HFF-Myc (cell line): ENCODE results near the gene PRPF31.

ENCODE experiments used
- DNase-seq: peaks from one replicate; pipeline ENCODE4 v3.0.0-alpha.2; 2011; ENCODE audit warnings: low read depth; ENCODE audit errors: extremely low read depth
- H3K4me3 ChIP-seq: replicated peaks from 2 replicates; pipeline ENCODE4 v1.5.1; 2011; ENCODE audit warnings: low read depth, mild to moderate bottlenecking, control low read depth, low read length
- CTCF ChIP-seq: IDR thresholded peaks from 2 replicates; pipeline ENCODE4 v1.5.1; 2012; ENCODE audit warnings: mild to moderate bottlenecking, low read depth, low read length, control low read depth; ENCODE audit errors: missing control alignments

PRPF31 gene

GRCh38 chr19:54136086-54136863 lies 20.7 kb downstream of the PRPF31 start:
- no peak for TF ChIP-seq CTCF
- peak overlapping the region; percentile 51 for H3K4me3 ChIP-seq
- DNase-seq, result no peak

- peak; percentile 100 for DNase-seq
- peak overlapping the region; percentile 77 for H3K4me3 ChIP-seq
- TF ChIP-seq CTCF, result no peak
Measured at GRCh38 chr19:54136864-54137698, 21.5 kb downstream of the PRPF31 start.

DNA sequence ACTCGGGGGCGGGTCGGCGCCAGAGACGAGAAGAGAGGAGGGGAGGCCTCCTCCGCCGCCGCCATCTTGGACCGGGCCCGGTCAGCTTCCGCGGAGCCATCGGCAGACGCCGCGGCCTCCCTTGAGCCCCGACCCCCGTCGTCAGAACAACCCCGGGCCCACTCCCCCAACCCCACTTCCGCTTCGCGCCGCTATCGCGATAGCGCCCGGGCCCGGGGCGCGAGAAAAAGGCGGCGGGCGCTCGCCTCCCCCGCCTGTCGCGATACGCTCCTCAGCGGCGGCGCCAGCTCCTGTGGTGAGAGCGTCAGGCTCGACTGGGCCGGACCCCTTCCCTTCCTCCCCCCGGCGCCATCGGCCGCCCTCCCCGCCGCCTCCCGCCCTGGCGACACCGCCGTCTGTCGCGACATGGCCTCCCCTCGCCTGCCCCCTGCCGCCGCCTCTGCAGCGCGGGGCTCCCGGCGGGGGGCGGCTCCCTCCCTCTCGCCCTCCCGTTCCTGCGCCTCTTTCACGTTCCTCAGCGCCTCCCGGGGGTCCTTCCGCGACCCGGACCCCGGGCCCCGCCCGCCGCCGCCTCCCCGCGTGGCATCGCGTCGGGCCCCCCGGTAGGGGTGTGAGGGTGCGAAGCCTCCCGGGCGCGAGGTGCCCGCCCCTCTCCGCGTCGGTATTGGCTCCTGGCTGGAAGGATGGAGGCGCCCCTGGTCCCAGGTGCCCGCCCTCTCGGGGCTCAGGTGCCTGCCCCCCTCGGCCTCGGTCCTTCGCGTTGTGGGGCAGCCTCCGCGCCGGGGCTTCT lies 22.3 kb downstream of the PRPF31 start, which contains the start of gene CNOT3:
Gene CNOT3, plus strand, starts transcription at position 64 of the 790 bp plus-strand sequence. CDS start 5,217 bp downstream, outside the sequence.
- peak within 1 kb of the TSS; percentile 77 for H3K4me3 ChIP-seq
- no peak for TF ChIP-seq CTCF
- no peak for DNase-seq

GRCh38 chr19:54138489-54139256 lies 23.1 kb downstream of the PRPF31 start:
- TF ChIP-seq CTCF, result no peak
- H3K4me3 ChIP-seq, result peak overlapping the region; percentile 77
- no peak for DNase-seq

DNA sequence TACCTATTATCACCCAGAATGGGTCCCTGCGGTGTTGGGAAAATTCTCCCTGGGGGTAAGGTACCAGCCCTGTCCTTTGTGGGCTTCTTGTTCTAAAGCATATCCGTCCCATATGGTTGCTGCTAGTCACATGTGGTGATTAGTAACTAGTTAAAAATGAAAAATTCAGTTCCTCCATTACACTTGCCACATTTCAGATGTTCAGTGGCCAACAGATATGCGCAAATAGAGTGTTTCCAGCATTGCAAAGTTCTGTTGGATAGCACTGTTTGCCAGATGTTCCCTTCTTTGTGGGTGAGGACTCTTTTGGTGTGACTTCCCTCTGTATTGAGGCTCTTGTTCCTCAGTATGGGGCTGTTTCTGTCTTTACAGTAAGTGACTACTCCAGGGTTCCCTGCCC lies 25.8 kb downstream of the PRPF31 start:
- TF ChIP-seq CTCF, result no peak
- peak overlapping the region; percentile 14; the same call in 1 of the 2 replicates for H3K4me3 ChIP-seq
- DNase-seq, result peak; percentile 56
